Globus pallidus (tissue), 1 donor: ENCODE measurements around the gene TMTC1.
A peak's percentile ranks its signal among the peaks of the same experiment; 100 is the strongest.
"Not testable (repeated sequence)": the region's sequence is repeated elsewhere in the genome, so short reads cannot be mapped to it uniquely, and the experiment has no call there.

ENCODE experiments used
- DNase-seq: peaks from one replicate; pipeline ENCODE4 v3.0.0-alpha.2; 2015; ENCODE audit warnings: low spot score

TMTC1 gene

DNA sequence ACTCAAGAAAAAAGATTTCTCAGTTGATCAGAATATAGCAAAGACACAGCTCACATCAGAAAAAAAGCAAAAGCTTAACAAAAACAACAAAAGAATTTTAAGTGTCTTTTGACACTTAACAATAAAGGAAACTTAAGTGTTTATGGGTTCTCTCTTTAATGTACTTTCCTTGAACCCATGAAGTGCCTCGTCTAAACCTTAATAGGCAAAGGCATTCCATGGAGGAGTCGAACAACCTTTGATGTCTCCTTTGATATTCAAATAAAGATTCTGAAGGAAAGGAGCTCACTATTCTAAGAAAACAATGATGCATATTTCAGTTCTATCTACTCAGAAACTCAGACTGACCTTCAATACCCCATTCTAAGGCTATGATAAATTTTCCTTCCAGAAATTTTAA lies 116.7 kb downstream of the TMTC1 start:
- no peak for DNase-seq

DNA sequence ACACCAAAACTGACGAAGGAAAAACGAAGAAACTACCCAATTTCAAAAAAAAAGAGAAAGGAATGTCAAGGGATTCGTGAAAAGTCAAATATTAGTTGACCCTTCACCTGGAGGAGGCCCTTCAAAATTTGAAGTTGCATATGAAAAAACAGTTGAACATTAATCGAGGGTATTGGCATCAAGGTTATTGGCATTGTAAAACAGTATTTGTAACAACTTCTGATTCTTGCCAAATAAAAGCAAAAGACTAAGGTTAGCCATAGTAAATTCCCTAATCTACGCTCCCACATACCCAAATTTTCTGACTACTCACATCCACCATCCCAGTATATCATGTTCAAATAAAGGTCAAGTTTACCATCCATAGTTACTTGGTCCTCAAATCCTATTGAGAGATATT lies 118.6 kb downstream of the TMTC1 start:
- DNase-seq: no peak

DNA sequence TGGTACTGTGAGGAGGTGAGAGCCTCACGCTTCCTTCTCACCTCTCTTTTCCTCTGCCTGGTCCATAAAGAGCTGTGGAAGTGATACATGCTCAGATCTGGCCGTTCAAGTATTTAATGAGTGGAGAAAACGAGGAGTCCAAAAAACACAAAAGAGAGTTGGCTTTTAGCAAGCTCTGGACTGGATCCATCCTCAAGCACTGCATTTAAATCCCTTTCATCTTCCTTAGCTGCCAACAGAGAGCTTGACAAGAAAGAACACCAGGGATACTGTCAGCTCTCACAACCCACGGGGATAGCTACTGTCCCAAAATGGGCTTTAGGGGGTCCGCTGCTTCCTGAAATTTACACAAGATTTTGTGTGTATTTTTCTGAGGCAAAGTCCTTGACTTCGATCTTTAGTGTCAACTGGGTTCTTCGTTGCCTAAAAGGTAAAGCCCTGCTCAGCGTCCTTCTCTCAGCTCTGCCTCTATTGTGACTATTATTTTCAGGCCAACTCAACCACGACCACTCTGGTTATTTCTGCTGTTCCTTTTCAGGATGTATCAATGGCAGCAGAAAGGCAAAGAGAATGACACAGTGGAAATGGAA lies 120.9 kb downstream of the TMTC1 start:
- DNase-seq: peak; percentile 18

GRCh38 chr12:29660847-29661246 lies 122.9 kb downstream of the TMTC1 start:
- DNase-seq: no peak

- DNase-seq: no peak
These were observed 126.8 kb downstream of the TMTC1 start for GRCh38 chr12:29656762-29657538.

DNA sequence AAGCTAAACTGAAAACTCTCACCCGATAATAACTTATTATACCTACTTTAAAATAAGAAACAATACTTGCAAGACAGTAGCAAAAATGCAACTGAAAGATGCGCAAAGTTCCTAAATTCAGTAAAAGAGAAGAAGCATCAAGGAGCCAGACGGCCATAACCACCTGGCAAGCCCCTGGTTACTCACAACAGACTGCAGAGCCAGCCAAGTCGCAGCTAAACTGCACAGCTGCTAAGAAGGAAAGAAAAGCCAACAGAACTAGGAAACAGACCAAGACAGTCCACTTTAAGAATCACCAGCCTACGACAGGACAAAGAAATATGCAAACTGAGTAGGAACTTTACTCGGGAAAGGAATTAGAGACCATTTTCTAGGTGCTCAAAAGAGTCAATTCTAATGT lies 127.9 kb downstream of the TMTC1 start:
- no peak for DNase-seq

DNA sequence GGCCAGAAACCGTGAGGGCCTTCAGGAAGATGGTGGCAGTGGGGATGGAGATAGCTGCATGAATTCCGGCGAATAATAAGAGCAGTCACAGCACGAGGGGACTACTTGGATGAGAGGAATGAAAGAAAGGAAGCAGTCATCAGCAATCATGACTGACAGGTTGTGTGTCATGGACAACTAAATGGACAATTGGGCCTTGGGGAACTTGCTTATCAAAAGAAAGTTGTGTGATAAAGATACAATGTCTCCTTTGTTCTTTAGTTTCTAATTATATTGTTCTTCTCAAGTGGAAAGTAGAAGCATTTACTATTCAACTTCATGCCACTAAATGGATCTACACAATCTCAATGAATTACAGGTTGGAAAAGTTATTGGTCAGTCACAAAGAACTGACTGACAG lies 130.5 kb downstream of the TMTC1 start:
- DNase-seq: no peak

GRCh38 chr12:29650371-29650770 lies 133.4 kb downstream of the TMTC1 start:
- no peak for DNase-seq

DNA sequence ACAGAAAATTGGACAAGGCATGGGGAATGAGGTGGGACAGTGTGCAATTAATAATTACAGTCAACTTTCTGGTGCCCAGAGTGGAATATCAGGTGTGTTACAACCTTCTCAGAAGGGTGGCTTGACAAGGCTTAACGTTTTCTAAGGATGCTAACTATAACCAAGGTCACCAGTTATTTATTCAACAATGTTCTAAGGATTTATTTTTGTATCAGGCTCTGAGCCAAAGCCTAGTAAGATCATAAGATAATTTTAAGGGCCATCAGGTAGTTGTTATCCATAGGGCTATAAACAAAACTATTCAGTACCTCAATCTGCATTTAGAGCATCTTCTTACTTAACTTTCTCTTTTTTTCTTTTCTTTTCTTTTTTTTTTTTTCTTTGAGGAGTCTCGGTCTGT lies 134.0 kb downstream of the TMTC1 start:
- DNase-seq: no peak

DNA sequence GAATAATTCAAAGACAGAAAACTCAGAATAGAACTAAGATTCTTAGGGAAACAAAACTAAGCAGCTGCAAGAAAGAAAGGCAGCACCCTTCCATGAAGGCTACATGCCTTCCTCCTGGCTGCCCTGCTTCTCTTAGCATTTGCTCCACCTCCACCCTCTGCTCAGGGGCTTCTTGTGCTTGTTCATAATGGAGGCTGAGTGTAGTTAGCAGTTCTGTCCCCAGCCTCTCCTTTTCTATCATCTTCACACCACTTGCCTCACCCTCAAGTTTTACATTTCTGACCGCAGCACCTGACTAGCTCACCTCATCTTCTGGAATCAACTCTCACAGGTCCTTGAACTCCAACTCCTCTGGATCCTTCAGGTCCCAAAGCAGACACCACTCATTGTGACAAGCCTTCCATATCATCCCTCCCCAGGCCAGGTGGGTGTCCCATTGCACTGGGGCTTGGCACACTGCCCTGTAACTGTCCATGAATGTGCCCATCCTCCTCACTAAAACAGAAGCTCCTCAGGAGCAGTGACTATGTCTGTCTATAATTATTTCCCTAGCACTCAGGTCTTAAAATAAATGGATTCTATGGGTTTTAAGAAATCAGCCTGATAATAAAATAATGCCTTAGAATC lies 139.1 kb downstream of the TMTC1 start:
- no peak for DNase-seq

DNA sequence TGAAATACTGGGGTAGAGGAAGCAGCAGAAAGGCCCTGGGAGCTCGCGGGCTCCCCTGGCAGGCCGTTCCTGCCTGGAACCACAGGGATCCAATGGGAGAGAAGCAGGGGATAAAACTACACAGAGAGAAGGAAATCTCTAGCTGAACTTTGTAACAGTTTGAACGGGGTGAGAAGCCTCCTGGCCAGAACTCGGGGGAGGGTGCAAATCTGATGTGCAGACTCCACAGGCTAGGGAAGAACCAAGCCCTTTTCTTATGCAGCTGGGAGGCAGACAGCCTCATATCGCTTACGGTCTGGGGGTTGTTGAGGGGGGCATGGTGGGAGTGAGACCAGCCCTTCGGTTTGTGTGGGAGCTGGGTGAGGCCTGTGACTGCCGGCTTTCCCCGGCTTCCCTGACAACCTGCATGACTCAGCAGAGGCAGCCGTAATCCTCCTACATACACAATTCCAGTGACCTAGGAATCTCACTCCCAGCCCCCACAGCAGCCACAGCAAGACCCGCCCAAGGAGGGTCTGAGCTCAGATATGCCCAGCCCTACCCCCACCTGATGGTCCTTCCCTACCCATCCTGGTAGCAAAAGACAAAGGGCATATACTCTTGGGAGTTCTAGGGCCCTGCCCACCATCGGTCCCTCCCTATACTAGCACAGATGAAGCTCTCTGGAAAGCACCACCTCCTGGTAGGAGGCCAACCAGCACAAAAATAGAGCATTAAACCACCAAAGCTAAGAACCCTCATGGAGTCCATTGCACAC lies 143.0 kb downstream of the TMTC1 start:
- DNase-seq: no peak

GRCh38 chr12:29639893-29640495 lies 143.7 kb downstream of the TMTC1 start:
- no peak for DNase-seq

DNA sequence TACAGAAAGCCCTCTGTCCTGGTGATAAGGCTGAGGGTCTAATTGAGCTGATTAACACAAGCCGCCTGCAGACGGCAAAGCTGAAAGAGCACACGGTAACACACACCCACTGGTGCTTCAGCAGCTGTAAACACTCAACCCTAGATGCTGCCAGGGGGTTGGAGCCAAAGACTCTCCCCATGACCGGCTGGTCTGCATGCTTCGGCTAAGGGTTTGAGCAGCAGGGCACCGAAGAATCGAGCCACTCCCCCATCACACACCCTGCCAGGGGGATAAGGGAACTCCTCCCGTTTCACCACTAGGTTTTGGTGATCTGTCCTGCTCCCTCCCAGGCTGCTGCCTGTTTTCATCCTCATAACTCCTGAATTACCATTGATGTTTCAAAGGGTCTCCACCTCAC lies 145.2 kb downstream of the TMTC1 start:
- DNase-seq: no peak

DNA sequence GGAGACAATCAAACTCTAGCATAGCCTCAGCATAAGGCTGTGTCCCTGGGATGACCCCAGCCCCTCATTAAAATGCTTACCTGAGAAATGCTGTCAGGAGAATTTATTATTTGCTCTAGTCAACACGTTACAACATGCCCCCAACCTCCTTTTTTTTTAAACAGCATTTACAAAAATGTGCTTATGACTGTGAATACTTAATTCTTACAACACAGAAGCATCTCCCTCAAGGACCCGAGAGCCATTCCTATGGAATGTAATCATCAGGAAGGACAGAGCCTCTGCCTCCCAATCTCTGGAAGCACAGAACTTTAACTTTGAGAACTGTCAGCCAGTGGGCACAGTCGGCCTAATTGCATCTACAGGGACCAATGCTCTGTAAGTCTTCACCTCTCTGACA lies 149.7 kb downstream of the TMTC1 start:
- DNase-seq: no peak

GRCh38 chr12:29630164-29630563 lies 153.6 kb downstream of the TMTC1 start:
- DNase-seq: not testable (repeated sequence)

DNA sequence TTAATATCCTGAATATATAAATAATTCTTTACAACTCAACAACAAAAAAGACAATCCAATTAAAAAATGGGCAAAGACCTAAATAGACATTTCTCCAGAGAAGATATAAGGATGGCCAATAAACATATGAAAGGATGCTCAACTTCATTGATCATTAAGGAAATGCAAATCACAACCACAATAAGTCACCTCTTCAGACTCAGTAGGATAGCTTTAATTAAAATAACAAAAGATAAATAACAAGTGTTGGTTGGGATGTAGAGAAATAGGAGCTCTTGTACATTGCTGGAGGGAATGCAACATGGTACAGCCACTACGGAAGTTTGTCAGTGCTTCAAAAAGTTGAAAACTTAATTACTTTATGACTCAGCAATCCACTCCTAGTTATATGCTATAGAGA lies 156.5 kb downstream of the TMTC1 start:
- DNase-seq: no peak

DNA sequence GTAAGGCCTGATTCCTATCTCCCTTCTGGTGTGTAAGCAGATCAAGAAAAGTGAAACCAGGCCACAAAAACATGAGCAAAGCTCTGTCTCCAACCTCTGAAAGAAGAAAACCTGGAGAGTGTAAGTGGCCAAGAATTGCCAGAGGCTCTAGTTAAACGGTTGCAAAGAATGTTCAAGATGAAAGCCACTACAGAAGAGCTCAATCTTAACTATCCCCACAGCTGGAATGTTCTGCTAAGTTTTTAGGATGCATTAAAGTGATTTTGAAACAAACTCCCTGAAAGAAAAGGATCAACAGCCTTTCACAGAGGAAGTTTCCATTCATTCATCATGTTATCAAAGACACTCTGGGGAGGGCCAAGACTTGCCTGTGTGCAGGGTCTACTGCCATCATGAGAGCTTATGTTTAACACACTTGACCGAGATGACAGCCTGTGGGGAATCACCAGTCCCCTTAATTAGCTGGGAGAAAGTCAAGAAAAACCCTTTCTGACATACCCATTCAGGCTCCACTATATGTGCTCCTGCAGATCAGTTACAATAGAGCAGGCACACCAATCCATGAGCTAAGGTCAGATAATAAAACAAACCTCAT lies 158.3 kb downstream of the TMTC1 start:
- DNase-seq: no peak

GRCh38 chr12:29622251-29622650 lies 161.5 kb downstream of the TMTC1 start:
- DNase-seq: no peak

GRCh38 chr12:29620030-29620429 lies 163.7 kb downstream of the TMTC1 start:
- no peak for DNase-seq

DNA sequence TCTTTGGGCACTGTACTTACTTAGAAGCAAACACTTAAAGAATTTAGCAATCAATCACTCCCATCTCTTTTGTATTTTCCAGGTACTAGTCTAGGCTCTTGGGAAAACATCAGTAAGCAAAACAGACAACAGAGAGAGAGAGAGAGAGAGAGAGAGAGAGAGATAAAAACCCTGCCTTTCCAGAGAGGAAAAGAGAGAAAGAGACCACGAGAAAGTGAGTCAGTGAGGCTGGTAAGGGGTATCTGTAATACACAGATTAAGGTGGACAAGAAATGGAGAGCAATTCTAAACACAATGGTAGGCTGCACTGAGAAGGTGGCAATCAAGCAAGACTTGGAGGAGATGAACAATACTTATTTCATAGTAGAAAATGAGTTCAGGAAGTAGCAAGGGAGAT lies 166.3 kb downstream of the TMTC1 start:
- DNase-seq: no peak

DNA sequence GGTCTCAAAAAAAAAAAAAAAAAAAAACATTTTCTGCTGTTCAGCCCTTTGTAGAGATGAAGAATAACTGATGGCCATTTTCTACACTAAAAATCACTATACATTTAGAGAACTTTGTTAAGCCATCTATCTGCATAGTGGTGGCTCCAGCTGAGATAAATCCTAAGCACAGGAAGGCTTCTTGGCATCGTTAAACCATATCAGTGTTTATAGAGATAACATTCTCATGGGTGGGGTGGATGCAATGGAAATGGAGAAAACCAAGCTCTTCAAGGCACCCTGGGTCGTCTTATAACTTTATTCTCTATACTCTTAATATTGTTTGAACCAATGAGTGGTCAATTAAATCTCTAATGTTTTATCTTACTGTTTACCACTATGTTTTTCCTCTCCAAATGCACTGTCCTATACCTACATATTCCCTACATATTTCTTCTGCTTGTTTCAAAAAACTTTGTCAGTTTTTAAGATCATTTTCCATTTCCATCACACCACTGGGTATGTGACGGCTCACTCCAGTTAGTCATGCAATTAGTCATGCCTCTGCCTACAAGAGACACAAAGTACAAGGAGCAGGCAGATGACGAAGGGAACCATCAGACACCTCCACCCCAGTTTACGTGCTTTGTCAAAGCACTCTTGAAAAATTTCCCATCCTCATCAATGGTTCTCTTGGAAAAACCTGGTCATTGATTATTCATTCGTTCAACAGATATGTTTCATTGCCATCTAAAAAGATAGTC lies 166.9 kb downstream of the TMTC1 start:
- no peak for DNase-seq
